AG04450 (cell line): Measurements from ENCODE around the gene PLXNA2. TPM values are rescaled to one million over a fixed set of nuclear protein-coding genes. Genes with fewer than 3 reads are reported as not detected.

Source experiments
- CTCF ChIA-PET: fragments of 300-600, 350-600 bp; formaldehyde crosslinking; extraction: SDS; loops from one replicate; lab custom pipeline; 2022; ENCODE audit warnings: antibody characterized with exemption, inconsistent platforms; lab: Charles Lee
- POLR2A ChIA-PET: fragments of 350-600 bp; formaldehyde crosslinking; extraction: SDS; loops from one replicate; lab custom pipeline; 2021; ENCODE audit warnings: antibody characterized with exemption, inconsistent platforms; lab: Yijun Ruan, JAX
- DNase-seq: peaks from one replicate; pipeline ENCODE4 v3.0.0-alpha.2; 2011; ENCODE audit warnings: low read depth, low spot score
- H3K27ac ChIP-seq: one replicate; pipeline ENCODE4 v1.5.1; 2012; ENCODE audit warnings: low read depth, low read length, control low read depth
- H3K27me3 ChIP-seq: one replicate; pipeline ENCODE4 v1.6.0; 2012; ENCODE audit warnings: low read length; ENCODE audit not compliant: control insufficient read depth, insufficient read depth
- H3K4me3 ChIP-seq: 2 replicates; pipeline ENCODE4 v1.5.1; 2011; ENCODE audit warnings: mild to moderate bottlenecking, low read depth, low read length, control low read depth
- H3K9me3 ChIP-seq: 2 replicates; pipeline ENCODE4 v1.5.1; 2012; ENCODE audit warnings: low read length; ENCODE audit not compliant: control insufficient read depth, insufficient read depth
- CTCF ChIP-seq: IDR thresholded peaks from 2 replicates; pipeline ENCODE4 v1.5.1; 2011; ENCODE audit warnings: low read depth, low read length, control low read depth, inconsistent platforms
- polyA plus RNA-seq: library from polyadenylated mRNA; depleted of rRNA; stranded (reverse); fragments of >200 nt; gene quantifications from 2 replicates; pipeline ENCODE4 v1.2.3, GENCODE V29; 2011

Gene PLXNA2
- polyA plus RNA-seq, 1 experiment, result 0.10 TPM

- peak; percentile 59 for DNase-seq
- POLR2A ChIA-PET, result interaction anchor here (1.0 to 1.4 kb wide), 2 partner anchors 59 to 210 kb away, joined by 3 to 7 read pairs; no protein-coding TSS in a partner anchor
- Histone ChIP-seq H3K9me3 (no peaks in the 10 kb centered on the region), H3K27me3 (peaks cover 2% of the 10 kb centered on the region), H3K4me3 (no peak overlapping the region), H3K27ac (peak overlapping the region; percentile 31)
- TF ChIP-seq CTCF, result no peak
- CTCF ChIA-PET, result interaction anchor here (0.7 to 22.8 kb wide), 3 partner anchors 12 to 208 kb away, joined by 3 to 593 read pairs (median 23); partner anchors contain the start of gene PLXNA2
Observed at GRCh38 chr1:208231881-208232661, 12.1 kb downstream of the PLXNA2 start.

- ChIA-PET CTCF (interaction anchor here (1.1 to 22.8 kb wide), 3 partner anchors 8 to 206 kb away, joined by 5 to 593 read pairs (median 8); no protein-coding TSS in a partner anchor), POLR2A (no interaction called here)
- H3K4me3 ChIP-seq, result no peak overlapping the region
- no peaks in the 10 kb centered on the region for H3K27me3 ChIP-seq
- no peak for DNase-seq
- TF ChIP-seq CTCF, result no peak
- no peaks in the 10 kb centered on the region for H3K9me3 ChIP-seq
- peak overlapping the region; percentile 31 for H3K27ac ChIP-seq
Observed at GRCh38 chr1:208230668-208231529, 13.3 kb downstream of the PLXNA2 start.

- Histone ChIP-seq H3K27me3 (no peaks in the 10 kb centered on the region), H3K9me3 (no peaks in the 10 kb centered on the region), H3K4me3 (no peak overlapping the region), H3K27ac (no peak overlapping the region)
- ChIA-PET POLR2A (no interaction called here), CTCF (interaction anchor here (3.7 to 22.8 kb wide), 2 partner anchors 10 to 204 kb away, joined by 29 to 593 read pairs; no protein-coding TSS in a partner anchor)
- no peak for DNase-seq
- no peak for TF ChIP-seq CTCF
Observed at GRCh38 chr1:208228550-208228949, 15.6 kb downstream of the PLXNA2 start.

- no peak for TF ChIP-seq CTCF
- no peak for DNase-seq
- ChIA-PET POLR2A (no interaction called here), CTCF (interaction anchor here (0.5 to 3.7 kb wide), 4 partner anchors 11 to 431 kb away, joined by 4 to 29 read pairs (median 6); no protein-coding TSS in a partner anchor)
- H3K9me3 ChIP-seq, result no peaks in the 10 kb centered on the region
- H3K27ac ChIP-seq, result no peak overlapping the region
- no peak overlapping the region for H3K4me3 ChIP-seq
- no peaks in the 10 kb centered on the region for H3K27me3 ChIP-seq
Observed at GRCh38 chr1:208228026-208228425, 16.2 kb downstream of the PLXNA2 start.
